Measurements from ENCODE around the gene SMIM43.

The SMIM43 gene

DNA sequence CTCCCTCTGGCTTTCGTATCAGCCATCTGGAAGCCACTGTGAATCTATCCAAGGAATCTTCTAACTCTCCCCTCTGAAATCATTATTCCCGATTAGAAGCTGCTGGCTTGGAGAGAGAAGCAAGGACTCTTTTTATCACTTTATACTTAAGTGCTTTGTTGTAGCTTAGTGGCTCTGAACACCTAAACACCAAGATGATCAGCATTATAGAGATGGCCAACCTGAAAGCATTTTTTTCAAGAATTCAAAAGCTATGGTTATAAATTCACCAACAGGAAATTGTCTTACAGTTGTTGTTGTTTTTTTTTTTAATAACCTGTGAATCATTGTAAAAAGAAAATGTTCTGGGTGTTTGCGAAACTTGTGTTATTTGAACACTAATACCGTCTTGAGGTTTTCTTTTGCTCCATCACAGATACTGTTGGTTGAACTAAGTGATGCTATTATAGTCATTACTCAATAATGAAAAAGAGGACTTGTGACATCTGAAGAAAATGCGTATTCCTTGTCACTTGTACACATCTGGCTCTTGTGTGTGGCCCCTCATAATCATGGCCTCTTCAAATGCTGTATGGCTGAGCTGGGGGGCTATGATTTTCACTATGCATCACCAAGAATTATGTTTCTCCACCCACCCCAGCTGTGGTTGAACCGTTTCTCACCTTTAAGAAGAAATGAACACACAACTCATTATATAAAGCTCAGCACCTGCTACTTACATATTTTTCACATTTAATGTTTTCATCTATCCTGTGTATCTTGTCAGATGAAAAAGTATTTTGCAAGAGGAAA, 11.8 kb upstream of the SMIM43 start:
- H3K9ac ChIP-seq (ENCODE audit: low read length): no peak overlapping the region
- H3K4ac ChIP-seq (ENCODE audit: low read depth in 1 of 2, low read length in 2 of 2): no peak overlapping the region
- H4K8ac ChIP-seq (ENCODE audit: low read length): no peak overlapping the region
- H3K4me2 ChIP-seq (ENCODE audit: low read length, poor library complexity, severe bottlenecking): no peak overlapping the region
- H3K36me3 ChIP-seq (ENCODE audit: control insufficient read depth in 1 of 2, insufficient read depth in 2 of 2, low read depth in 1 of 2, low read length in 2 of 2): no peaks in the 10 kb centered on the region
- H3K14ac ChIP-seq (ENCODE audit: low read length in 2 of 2): no peak overlapping the region
- H2AK5ac ChIP-seq (ENCODE audit: low read length, severe bottlenecking): no peak overlapping the region
- H3K27ac ChIP-seq (ENCODE audit: low read length, poor library complexity, severe bottlenecking): no peak overlapping the region
- H4K91ac ChIP-seq (ENCODE audit: low read length): no peak overlapping the region
- no peak overlapping the region for H2AFZ ChIP-seq (ENCODE audit: low read depth, low read length)
- H3K18ac ChIP-seq (ENCODE audit: low read depth in 1 of 2, low read length in 2 of 2): no peak overlapping the region
- H2BK12ac ChIP-seq (ENCODE audit: low read length in 2 of 2): no peak overlapping the region
- H3K79me1 ChIP-seq (replicated peaks; ENCODE audit: low read length, poor library complexity, severe bottlenecking): no peaks in the 10 kb centered on the region
- no peaks in the 10 kb centered on the region for H3K4me1 ChIP-seq (ENCODE audit: control insufficient read depth, insufficient read depth, low read depth, low read length)
- 86% methylated on average over 5 of the region's 6 CpGs for WGBS
- H3K27me3 ChIP-seq (ENCODE audit: control insufficient read depth in 1 of 2, insufficient read depth in 1 of 2, low read length in 2 of 2): no peaks in the 10 kb centered on the region
- H3K9me3 ChIP-seq (ENCODE audit: control insufficient read depth, low read length): no peaks in the 10 kb centered on the region
- no peak overlapping the region for H3K4me3 ChIP-seq (ENCODE audit: insufficient read depth in 1 of 2, low read depth in 1 of 2, low read length in 2 of 2)
- no peak for DNase-seq
- H2BK5ac ChIP-seq (ENCODE audit: low read depth, low read length, poor library complexity, severe bottlenecking): no peak overlapping the region
- H2BK15ac ChIP-seq (ENCODE audit: low read depth, poor library complexity, severe bottlenecking): no peak overlapping the region
- H3K23ac ChIP-seq (ENCODE audit: low read length in 2 of 2): no peak overlapping the region
- no peak overlapping the region for H2BK120ac ChIP-seq (ENCODE audit: low read depth, low read length)

- no peak overlapping the region for H2BK5ac ChIP-seq (ENCODE audit: low read depth, low read length, poor library complexity, severe bottlenecking)
- H3K9me3 ChIP-seq (ENCODE audit: control insufficient read depth, low read length): no peaks in the 10 kb centered on the region
- no peak overlapping the region for H3K4me2 ChIP-seq (ENCODE audit: low read length, poor library complexity, severe bottlenecking)
- WGBS: no CpG with 5 or more reads among the region's 1 CpG
- no peak overlapping the region for H2AFZ ChIP-seq (ENCODE audit: low read depth, low read length)
- no peak overlapping the region for H2BK15ac ChIP-seq (ENCODE audit: low read depth, poor library complexity, severe bottlenecking)
- H2BK120ac ChIP-seq (ENCODE audit: low read depth, low read length): no peak overlapping the region
- no peak overlapping the region for H3K27ac ChIP-seq (ENCODE audit: low read length, poor library complexity, severe bottlenecking)
- no peak overlapping the region for H3K4me3 ChIP-seq (ENCODE audit: insufficient read depth in 1 of 2, low read depth in 1 of 2, low read length in 2 of 2)
- no peak overlapping the region for H4K8ac ChIP-seq (ENCODE audit: low read length)
- no peaks in the 10 kb centered on the region for H3K36me3 ChIP-seq (ENCODE audit: control insufficient read depth in 1 of 2, insufficient read depth in 2 of 2, low read depth in 1 of 2, low read length in 2 of 2)
- H3K9ac ChIP-seq (ENCODE audit: low read length): no peak overlapping the region
- H2AK5ac ChIP-seq (ENCODE audit: low read length, severe bottlenecking): no peak overlapping the region
- H3K4me1 ChIP-seq (ENCODE audit: control insufficient read depth, insufficient read depth, low read depth, low read length): no peaks in the 10 kb centered on the region
- no peak overlapping the region for H4K91ac ChIP-seq (ENCODE audit: low read length)
- no peak overlapping the region for H3K4ac ChIP-seq (ENCODE audit: low read depth in 1 of 2, low read length in 2 of 2)
- DNase-seq: no peak
- no peak overlapping the region for H3K23ac ChIP-seq (ENCODE audit: low read length in 2 of 2)
- no peak overlapping the region for H3K18ac ChIP-seq (ENCODE audit: low read depth in 1 of 2, low read length in 2 of 2)
- H3K14ac ChIP-seq (ENCODE audit: low read length in 2 of 2): no peak overlapping the region
- no peak overlapping the region for H2BK12ac ChIP-seq (ENCODE audit: low read length in 2 of 2)
- peaks cover 1 to 8% of the 10 kb centered on the region in 2 experiments for H3K27me3 ChIP-seq (ENCODE audit: control insufficient read depth in 1 of 2, insufficient read depth in 1 of 2, low read length in 2 of 2)
- H3K79me1 ChIP-seq (replicated peaks; ENCODE audit: low read length, poor library complexity, severe bottlenecking): no peaks in the 10 kb centered on the region
These were observed 8.9 kb upstream of the SMIM43 start for GRCh38 chr4:121773883-121774282.

DNA sequence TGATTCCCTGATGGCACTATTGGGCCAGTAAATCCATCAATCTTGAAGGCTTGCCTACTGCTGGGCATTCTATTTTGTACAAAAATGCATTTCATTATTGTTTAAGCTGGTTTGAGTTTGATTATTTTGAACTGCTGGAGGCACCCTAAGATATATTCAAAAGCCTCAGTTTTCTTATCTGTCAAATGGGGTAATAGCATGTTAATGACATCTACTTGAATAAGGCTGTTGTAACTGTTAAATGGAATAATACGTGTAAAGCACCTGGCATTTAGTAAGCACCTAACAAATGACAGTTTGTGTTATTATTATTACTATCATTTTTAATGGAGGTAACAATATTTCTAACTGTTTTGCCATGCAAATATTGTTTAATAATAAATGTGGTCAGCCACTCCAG, 6.9 kb upstream of the SMIM43 start:
- Histone ChIP-seq H3K23ac (ENCODE audit: low read length in 2 of 2) (no peak overlapping the region), H3K18ac (ENCODE audit: low read depth in 1 of 2, low read length in 2 of 2) (no peak overlapping the region), H2AK5ac (ENCODE audit: low read length, severe bottlenecking) (no peak overlapping the region), H2BK120ac (ENCODE audit: low read depth, low read length) (no peak overlapping the region), H3K9ac (ENCODE audit: low read length) (no peak overlapping the region), H2BK5ac (ENCODE audit: low read depth, low read length, poor library complexity, severe bottlenecking) (no peak overlapping the region), H3K14ac (ENCODE audit: low read length in 2 of 2) (no peak overlapping the region), H3K9me3 (ENCODE audit: control insufficient read depth, low read length) (no peaks in the 10 kb centered on the region), H3K4me2 (ENCODE audit: low read length, poor library complexity, severe bottlenecking) (no peak overlapping the region), H4K91ac (ENCODE audit: low read length) (no peak overlapping the region), H3K27me3 (ENCODE audit: control insufficient read depth in 1 of 2, insufficient read depth in 1 of 2, low read length in 2 of 2) (peaks cover 3 to 8% of the 10 kb centered on the region in 2 experiments), H3K36me3 (ENCODE audit: control insufficient read depth in 1 of 2, insufficient read depth in 2 of 2, low read depth in 1 of 2, low read length in 2 of 2) (no peaks in the 10 kb centered on the region), H4K8ac (ENCODE audit: low read length) (no peak overlapping the region), H2AFZ (ENCODE audit: low read depth, low read length) (no peak overlapping the region), H3K4me3 (ENCODE audit: insufficient read depth in 1 of 2, low read depth in 1 of 2, low read length in 2 of 2) (no peak overlapping the region), H3K27ac (ENCODE audit: low read length, poor library complexity, severe bottlenecking) (no peak overlapping the region), H3K4me1 (ENCODE audit: control insufficient read depth, insufficient read depth, low read depth, low read length) (no peaks in the 10 kb centered on the region), H2BK12ac (ENCODE audit: low read length in 2 of 2) (no peak overlapping the region), H3K4ac (ENCODE audit: low read depth in 1 of 2, low read length in 2 of 2) (no peak overlapping the region), H2BK15ac (ENCODE audit: low read depth, poor library complexity, severe bottlenecking) (no peak overlapping the region), H3K79me1 (replicated peaks; ENCODE audit: low read length, poor library complexity, severe bottlenecking) (no peaks in the 10 kb centered on the region)
- DNase-seq: no peak
- no CpG with 5 or more reads among the region's 1 CpG for WGBS

DNA sequence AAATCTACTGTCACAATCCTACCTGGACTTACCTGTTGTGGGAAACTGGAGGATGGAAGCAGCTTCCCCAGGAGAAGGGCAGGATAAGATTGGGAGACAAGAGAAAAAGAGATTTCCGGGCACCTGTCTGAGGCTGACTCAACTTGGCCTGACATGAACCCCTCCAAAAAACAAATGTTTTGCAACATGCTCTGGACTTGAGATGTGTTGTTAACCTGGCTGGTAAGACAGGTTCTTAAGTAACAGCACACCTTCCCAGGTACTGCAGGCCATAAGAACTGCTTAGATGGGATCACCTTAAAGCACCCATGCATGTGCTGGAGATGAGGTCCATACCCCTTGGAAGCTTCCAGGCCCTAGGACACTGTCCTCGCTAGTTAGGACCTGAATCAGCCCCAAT, 4.4 kb upstream of the SMIM43 start:
- Histone ChIP-seq H3K4me1 (ENCODE audit: control insufficient read depth, insufficient read depth, low read depth, low read length) (peaks cover 9% of the 10 kb centered on the region), H3K18ac (ENCODE audit: low read depth in 1 of 2, low read length in 2 of 2) (no peak overlapping the region), H3K27ac (ENCODE audit: low read length, poor library complexity, severe bottlenecking) (no peak overlapping the region), H3K9me3 (ENCODE audit: control insufficient read depth, low read length) (no peaks in the 10 kb centered on the region), H2AK5ac (ENCODE audit: low read length, severe bottlenecking) (no peak overlapping the region), H3K4me2 (ENCODE audit: low read length, poor library complexity, severe bottlenecking) (no peak overlapping the region), H3K79me1 (replicated peaks; ENCODE audit: low read length, poor library complexity, severe bottlenecking) (no peaks in the 10 kb centered on the region), H2BK5ac (ENCODE audit: low read depth, low read length, poor library complexity, severe bottlenecking) (no peak overlapping the region), H3K27me3 (ENCODE audit: control insufficient read depth in 1 of 2, insufficient read depth in 1 of 2, low read length in 2 of 2) (peaks cover 19 to 24% of the 10 kb centered on the region in 2 experiments), H3K14ac (ENCODE audit: low read length in 2 of 2) (no peak overlapping the region), H3K4ac (ENCODE audit: low read depth in 1 of 2, low read length in 2 of 2) (no peak overlapping the region), H3K4me3 (ENCODE audit: insufficient read depth in 1 of 2, low read depth in 1 of 2, low read length in 2 of 2) (no peak overlapping the region), H4K8ac (ENCODE audit: low read length) (no peak overlapping the region), H2BK12ac (ENCODE audit: low read length in 2 of 2) (no peak overlapping the region), H4K91ac (ENCODE audit: low read length) (no peak overlapping the region), H2BK15ac (ENCODE audit: low read depth, poor library complexity, severe bottlenecking) (no peak overlapping the region), H2AFZ (ENCODE audit: low read depth, low read length) (no peak overlapping the region), H3K9ac (ENCODE audit: low read length) (no peak overlapping the region), H3K23ac (ENCODE audit: low read length in 2 of 2) (no peak overlapping the region), H3K36me3 (ENCODE audit: control insufficient read depth in 1 of 2, insufficient read depth in 2 of 2, low read depth in 1 of 2, low read length in 2 of 2) (peaks cover 0 to 3% of the 10 kb centered on the region in 2 experiments), H2BK120ac (ENCODE audit: low read depth, low read length) (no peak overlapping the region)
- DNase-seq: no peak
- 100% methylated on average over 2 of the region's 2 CpGs for WGBS

Data from mesenchymal stem cell (in vitro differentiated cells and primary cell).